Natural killer cell (primary cell): Measurements from ENCODE around the gene PIP5K1B. TPM values are rescaled to one million over a fixed set of nuclear protein-coding genes. Genes with fewer than 3 reads are reported as not detected.

ENCODE experiments used
- ATAC-seq, 3 donors: fragments of 150-1000 bp in 2 of 3; fragments of 200-7000 bp in 1 of 3; cut with Tn5 transposase; 1 replicate in 1 of 3; 2 replicates in 2 of 3; pipeline ENCODE4 v1.10.0; 2021; ENCODE audit warnings: mild to moderate bottlenecking in 2 of 3, moderate library complexity in 2 of 3
- DNase-seq, 2 donors: peaks; one replicate each; pipeline versions ENCODE4 v3.0.0 to v3.0.0-alpha.2; 2013 to 2021; ENCODE audit warnings: mixed read lengths in 1 of 2
- H3K27ac ChIP-seq: one replicate; pipeline ENCODE4 v1.5.1; 2013; ENCODE audit warnings: mild to moderate bottlenecking, low read length
- H3K27me3 ChIP-seq: one replicate; pipeline ENCODE4 v1.6.1; 2013; ENCODE audit warnings: low read length; ENCODE audit not compliant: control insufficient read depth, insufficient read depth
- H3K36me3 ChIP-seq: one replicate; pipeline ENCODE4 v1.6.1; 2013; ENCODE audit warnings: low read length; ENCODE audit not compliant: control insufficient read depth, insufficient read depth
- H3K4me1 ChIP-seq: one replicate; pipeline ENCODE4 v1.6.1; 2013; ENCODE audit warnings: low read length; ENCODE audit not compliant: control insufficient read depth, insufficient read depth
- H3K4me3 ChIP-seq: one replicate; pipeline ENCODE4 v1.5.1; 2013; ENCODE audit warnings: low read length
- H3K9me3 ChIP-seq: one replicate; pipeline ENCODE4 v1.6.1; 2013; ENCODE audit warnings: low read length; ENCODE audit not compliant: control insufficient read depth, insufficient read depth
- H3K27ac Mint-ChIP-seq, 2 donors: one replicate each; pipeline ENCODE4 v1.8.0; 2022; ENCODE audit warnings: mild to moderate bottlenecking in 2 of 2, mixed read lengths in 2 of 2, moderate library complexity in 1 of 2
- H3K27me3 Mint-ChIP-seq, 2 donors: one replicate each; pipeline ENCODE4 v1.8.0; 2022; ENCODE audit warnings: low read depth in 2 of 2, mixed read lengths in 2 of 2
- H3K36me3 Mint-ChIP-seq: one replicate; pipeline ENCODE4 v1.8.0; 2022; ENCODE audit warnings: mixed read lengths
- H3K4me1 Mint-ChIP-seq, 2 donors: one replicate each; pipeline ENCODE4 v1.8.0; 2022; ENCODE audit warnings: mixed read lengths in 2 of 2
- H3K4me3 Mint-ChIP-seq: one replicate; pipeline ENCODE4 v1.8.0; 2022; ENCODE audit warnings: mild to moderate bottlenecking, moderate library complexity, mixed read lengths
- H3K9me3 Mint-ChIP-seq, 2 donors: one replicate each; pipeline ENCODE4 v1.8.0; 2022; ENCODE audit warnings: mixed read lengths in 2 of 2
- CTCF ChIP-seq: fragments of 200-600 bp; IDR thresholded peaks from one replicate; pipeline ENCODE4 v1.8.0; 2022; ENCODE audit warnings: antibody characterized with exemption
- WGBS: methylation state at CpG from one replicate; pipeline ENCODE4 v1.1.7; 2013; ENCODE audit warnings: missing lambda C conversion rate; ENCODE audit not compliant: insufficient coverage; 5-methylcytosine and 5-hydroxymethylcytosine counted together
- intact Hi-C: fragments of 100-400 bp; cut with micrococcal nuclease; formaldehyde crosslinking; loops from one replicate; pipeline ENCODE4 v1.14.2; 2022
- total RNA-seq, 4 donors: library from RNA; stranded (reverse); fragments of 120-200 nt in 1 of 4; gene quantifications; one replicate each; pipeline versions ENCODE4 v1.2.3 to v1.2.4, GENCODE V29; 2013 to 2022

The PIP5K1B gene
- total RNA-seq, 3 donors from 2014 or later (not counting 1 experiment from before 2014, with no cell fraction given), result 0.73 to 3.4 (median 1.3) TPM

GRCh38 chr9:68672215-68672614, 32.8 kb upstream of the PIP5K1B start:
- ATAC-seq, result no peak
- Histone ChIP-seq H3K9me3 (no peaks in the 10 kb centered on the region), H3K27ac (no peak overlapping the region), H3K4me1 (no peaks in the 10 kb centered on the region), H3K4me3 (no peak overlapping the region), H3K36me3 (no peaks in the 10 kb centered on the region), H3K27me3 (no peaks in the 10 kb centered on the region)
- Mint-ChIP-seq H3K27ac (no peak overlapping the region), H3K36me3 (no peaks in the 10 kb centered on the region), H3K27me3 (peaks cover 9 to 10% of the 10 kb centered on the region in 2 donors), H3K4me1 (no peaks in the 10 kb centered on the region), H3K4me3 (no peak overlapping the region), H3K9me3 (no peaks in the 10 kb centered on the region)
- intact Hi-C loops, result no loop called here
- no peak for TF ChIP-seq CTCF
- 75% methylated on average over 1 of the region's 1 CpG for WGBS
- DNase-seq, result no peak

- no peaks in the 10 kb centered on the region for H3K4me1 Mint-ChIP-seq
- H3K9me3 Mint-ChIP-seq, result no peaks in the 10 kb centered on the region
- no peak overlapping the region for H3K27ac Mint-ChIP-seq
- H3K27me3 ChIP-seq, result no peaks in the 10 kb centered on the region
- no peaks in the 10 kb centered on the region for H3K36me3 Mint-ChIP-seq
- no peak overlapping the region for H3K4me3 ChIP-seq
- no peaks in the 10 kb centered on the region for H3K4me1 ChIP-seq
- no peaks in the 10 kb centered on the region for H3K36me3 ChIP-seq
- no peak for DNase-seq
- H3K9me3 ChIP-seq, result no peaks in the 10 kb centered on the region
- H3K27ac ChIP-seq, result no peak overlapping the region
- no peak overlapping the region for H3K4me3 Mint-ChIP-seq
- peaks cover 9 to 10% of the 10 kb centered on the region in 2 donors for H3K27me3 Mint-ChIP-seq
- no peak for ATAC-seq
- no peak for TF ChIP-seq CTCF
- intact Hi-C loops, result no loop called here
Observed at GRCh38 chr9:68672625-68673024, 32.4 kb upstream of the PIP5K1B start.

DNA sequence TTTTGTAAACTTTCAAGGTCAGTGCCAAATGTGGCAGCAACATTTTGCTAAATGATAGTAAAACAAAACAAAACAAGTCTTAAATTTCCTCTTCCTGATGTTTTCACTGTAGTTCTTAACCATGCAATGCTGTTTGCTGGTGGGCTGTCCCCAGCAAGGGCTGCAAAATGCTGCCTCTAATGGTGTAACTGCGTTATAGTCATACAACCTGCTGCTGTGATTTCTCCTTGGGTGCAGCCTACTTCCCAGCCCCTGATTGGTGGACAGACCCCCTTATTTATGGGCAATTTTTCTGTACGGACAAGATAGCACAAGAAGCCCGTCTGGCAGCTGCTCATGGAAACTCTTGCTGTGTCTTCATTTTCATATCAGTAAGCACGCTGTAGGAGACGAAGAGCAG, 26.6 kb upstream of the PIP5K1B start:
- no peak overlapping the region for H3K27ac ChIP-seq
- Mint-ChIP-seq H3K27ac (no peak overlapping the region), H3K36me3 (no peaks in the 10 kb centered on the region), H3K9me3 (no peaks in the 10 kb centered on the region), H3K4me1 (no peaks in the 10 kb centered on the region), H3K4me3 (no peak overlapping the region), H3K27me3 (peaks cover 8 to 21% of the 10 kb centered on the region in 2 donors)
- no peaks in the 10 kb centered on the region for H3K9me3 ChIP-seq
- ATAC-seq (no peak), DNase-seq (no peak)
- H3K27me3 ChIP-seq, result no peaks in the 10 kb centered on the region
- 60% methylated on average over 5 of the region's 5 CpGs for WGBS
- H3K4me3 ChIP-seq, result no peak overlapping the region
- H3K4me1 ChIP-seq, result no peaks in the 10 kb centered on the region
- intact Hi-C loops, result no loop called here
- H3K36me3 ChIP-seq, result no peaks in the 10 kb centered on the region
- TF ChIP-seq CTCF, result no peak

- peaks cover 2% of the 10 kb centered on the region for H3K27me3 ChIP-seq
- no peaks in the 10 kb centered on the region for H3K36me3 Mint-ChIP-seq
- no peaks in the 10 kb centered on the region for H3K9me3 Mint-ChIP-seq
- H3K9me3 ChIP-seq, result no peaks in the 10 kb centered on the region
- no peak for DNase-seq
- no peaks in the 10 kb centered on the region for H3K4me1 Mint-ChIP-seq
- no peak for TF ChIP-seq CTCF
- no peak overlapping the region for H3K4me3 ChIP-seq
- no peaks in the 10 kb centered on the region for H3K4me1 ChIP-seq
- no peak overlapping the region for H3K27ac ChIP-seq
- H3K27me3 Mint-ChIP-seq, result peaks cover 14 to 30% of the 10 kb centered on the region in 2 donors
- no peaks in the 10 kb centered on the region for H3K36me3 ChIP-seq
- no peak for ATAC-seq
- H3K4me3 Mint-ChIP-seq, result no peak overlapping the region
- H3K27ac Mint-ChIP-seq, result no peak overlapping the region
- WGBS, result 19% methylated on average over 2 of the region's 2 CpGs
- intact Hi-C loops, result no loop called here
Observed at GRCh38 chr9:68683433-68683832, 21.6 kb upstream of the PIP5K1B start.
